Glomerular endothelial cell (primary cell): ENCODE results near the gene THRAP3. TPM values are rescaled to one million over a fixed set of nuclear protein-coding genes. Genes with fewer than 3 reads are reported as not detected.
"Not testable (repeated sequence)": the region's sequence is repeated elsewhere in the genome, so short reads cannot be mapped to it uniquely, and the experiment has no call there.

ENCODE experiments used
- DNase-seq: peaks from one replicate; pipeline ENCODE4 v3.0.0-alpha.2; 2011; ENCODE audit warnings: low read depth, low spot score; ENCODE audit errors: extremely low read depth
- total RNA-seq: library from RNA; depleted of rRNA; stranded (reverse); fragments of >200 nt; gene quantifications from 2 replicates; pipeline ENCODE4 v1.2.3, GENCODE V29; 2015

THRAP3 gene
- total RNA-seq, 1 donor from 2014 or later = 105 TPM

GRCh38 chr1:36248250-36248894 is 24.1 kb downstream of the THRAP3 start:
- no peak for DNase-seq

- no peak for DNase-seq
These were observed 27.7 kb downstream of the THRAP3 start for GRCh38 chr1:36251794-36252481.

DNA sequence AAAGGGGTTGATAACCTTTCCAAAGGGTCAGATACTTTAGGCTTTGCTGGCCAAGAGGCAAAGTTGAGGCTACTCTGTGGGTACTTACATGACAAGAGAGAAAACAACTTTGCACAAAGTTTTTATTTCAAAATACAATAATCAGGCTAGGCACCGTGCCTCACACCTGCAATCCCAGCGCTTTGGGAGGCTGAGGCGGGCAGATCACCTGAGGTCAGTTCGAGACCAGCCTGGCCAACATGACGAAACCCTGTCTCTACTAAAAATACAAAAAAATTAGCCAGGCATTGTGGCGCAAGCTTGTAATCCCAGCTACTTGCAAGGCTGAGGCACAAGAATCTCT is 28.2 kb downstream of the THRAP3 start:
- not testable (repeated sequence) for DNase-seq

- no peak for DNase-seq
These were observed 29.1 kb downstream of the THRAP3 start for GRCh38 chr1:36253161-36253862.

- DNase-seq = no peak
These were observed 32.5 kb downstream of the THRAP3 start for GRCh38 chr1:36256558-36257374.

GRCh38 chr1:36257375-36257767 is 33.1 kb downstream of the THRAP3 start:
- no peak for DNase-seq

DNA sequence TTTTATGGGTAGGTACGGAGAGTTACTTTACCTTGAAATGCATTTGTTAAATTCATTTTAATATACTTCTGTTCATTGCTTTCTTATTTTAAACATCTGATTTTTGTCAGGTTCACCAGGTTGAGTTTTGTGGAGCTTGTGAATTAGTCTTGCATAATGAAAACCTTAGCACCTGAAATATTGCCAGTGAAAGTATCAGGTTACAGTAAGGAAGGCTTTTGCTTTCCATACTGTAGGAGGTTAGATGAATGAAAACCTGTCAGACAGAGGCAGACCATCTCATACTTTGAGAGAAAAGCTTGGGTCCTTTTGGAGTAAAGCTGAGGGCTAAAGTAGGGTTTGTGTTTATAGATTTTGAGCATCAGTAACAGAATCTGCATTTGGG is 34.7 kb downstream of the THRAP3 start:
- no peak for DNase-seq

DNA sequence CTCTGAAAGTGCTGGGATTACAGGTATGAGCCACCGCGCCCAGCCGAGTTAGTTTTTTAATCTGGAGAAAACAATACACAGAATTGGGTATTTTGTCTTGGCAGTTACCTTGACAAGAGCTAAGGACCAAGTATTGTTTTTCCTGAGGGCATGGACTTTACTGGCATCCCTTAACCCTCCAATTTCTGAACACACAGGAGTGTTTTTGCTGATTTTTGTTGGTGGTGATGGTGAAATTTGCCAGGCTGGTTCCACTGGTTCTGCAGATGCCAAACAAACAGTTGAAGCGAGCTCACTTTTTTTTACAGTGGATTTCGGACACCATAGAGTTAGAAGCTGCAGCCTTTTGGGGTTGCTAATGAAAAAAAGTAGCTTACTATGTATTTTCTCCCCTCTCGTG is 44.7 kb downstream of the THRAP3 start:
- DNase-seq = no peak

DNA sequence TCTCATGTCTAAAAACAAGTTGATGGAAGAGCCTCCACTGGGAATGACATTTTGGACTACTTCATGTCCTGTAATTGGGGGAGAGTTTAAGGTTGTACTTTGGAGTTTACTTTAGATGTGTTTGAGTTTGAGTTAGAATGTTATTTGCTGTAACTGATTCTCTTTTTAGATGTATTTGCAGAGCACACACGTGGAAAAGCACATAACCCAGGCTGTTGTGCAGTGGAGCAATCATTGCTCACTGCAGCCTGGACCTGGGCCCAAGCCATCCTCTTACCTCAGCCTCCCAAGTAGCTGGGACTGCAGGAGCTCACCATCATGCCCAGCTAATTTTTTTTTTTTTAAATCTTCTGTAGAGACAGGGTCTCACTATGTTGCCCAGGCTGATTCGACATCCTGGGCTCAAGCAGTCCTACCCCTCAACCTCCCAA is 45.2 kb downstream of the THRAP3 start:
- no peak for DNase-seq

DNA sequence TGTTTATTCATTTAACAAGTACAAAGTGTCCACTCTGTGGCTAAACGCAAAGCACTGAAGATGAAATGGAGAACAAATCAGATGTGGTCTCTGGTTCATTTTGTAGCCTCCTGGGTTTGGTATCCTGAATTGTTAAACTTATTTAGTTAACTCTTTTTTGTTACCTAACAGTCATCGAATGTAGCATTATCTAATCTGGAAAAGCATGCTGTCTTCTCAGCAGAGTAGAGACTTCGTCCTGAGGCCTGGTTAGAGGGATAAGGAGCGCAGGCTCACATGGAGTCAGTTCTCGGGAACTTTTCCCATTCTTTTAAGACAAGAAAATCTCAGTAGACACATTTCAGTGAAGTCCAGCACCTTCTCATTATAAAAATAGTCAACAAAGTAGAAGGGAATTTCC is 48.8 kb downstream of the THRAP3 start:
- no peak for DNase-seq

GRCh38 chr1:36274201-36274600 is 50.0 kb downstream of the THRAP3 start:
- DNase-seq = no peak

- no peak for DNase-seq
These were observed 52.4 kb downstream of the THRAP3 start for GRCh38 chr1:36276688-36277087.

DNA sequence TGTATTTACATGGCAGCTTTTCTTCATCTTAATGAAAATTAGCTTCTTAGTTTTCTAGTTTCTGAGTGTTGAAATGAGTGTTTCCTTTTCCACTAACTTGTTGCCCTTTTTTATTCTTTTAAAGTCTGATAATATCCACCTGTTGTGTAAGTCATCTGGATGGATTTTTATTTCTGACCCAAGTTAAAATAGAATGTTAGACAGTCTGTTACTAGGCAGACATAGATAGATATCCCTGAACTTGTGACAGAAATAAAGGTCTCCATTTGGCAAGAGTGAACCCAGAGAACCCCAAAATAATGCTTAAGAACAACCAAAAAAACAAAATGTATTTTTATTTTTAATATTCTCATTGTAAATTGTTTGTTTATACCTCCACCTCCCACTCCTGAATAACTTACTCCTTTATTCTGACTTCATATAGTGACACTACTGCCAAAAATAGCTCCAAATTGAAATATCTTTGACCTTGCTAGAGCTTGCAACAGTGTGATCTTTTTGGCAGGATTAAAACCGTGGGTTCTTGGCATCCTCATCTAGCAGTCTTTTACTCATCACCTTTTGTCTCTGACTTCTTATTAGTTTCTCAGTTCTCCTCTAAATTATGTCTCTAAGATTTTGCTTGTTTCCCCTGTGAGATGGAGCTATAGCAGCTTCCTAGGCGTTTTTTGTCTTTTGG is 55.0 kb downstream of the THRAP3 start:
- DNase-seq = no peak

- DNase-seq = no peak
These were observed 55.6 kb downstream of the THRAP3 start for GRCh38 chr1:36279789-36280296.

GRCh38 chr1:36284061-36284460 is 59.8 kb downstream of the THRAP3 start:
- DNase-seq = no peak

DNA sequence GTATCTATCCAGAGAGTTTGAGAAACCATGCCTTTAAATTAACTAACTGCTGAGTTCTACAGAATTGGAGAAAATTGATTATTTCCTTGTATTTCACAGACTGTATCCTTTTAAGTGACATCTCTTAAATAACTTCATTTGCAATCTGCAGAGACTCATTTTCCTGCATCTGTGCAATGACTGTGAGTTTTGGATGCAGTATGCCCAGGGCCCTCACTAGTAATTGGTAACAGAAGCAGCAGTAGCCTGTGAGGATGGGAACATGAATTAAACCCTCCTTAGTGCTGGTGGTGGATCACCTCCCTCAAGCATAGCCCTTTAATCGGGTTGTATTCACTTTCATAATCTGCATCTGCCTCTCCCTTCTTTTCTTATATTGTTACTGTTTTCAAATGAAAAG is 60.3 kb downstream of the THRAP3 start:
- no peak for DNase-seq

- DNase-seq = peak; percentile 80
These were observed 61.3 kb downstream of the THRAP3 start for GRCh38 chr1:36285443-36286101.

GRCh38 chr1:36286802-36287201 is 62.6 kb downstream of the THRAP3 start:
- no peak for DNase-seq

DNA sequence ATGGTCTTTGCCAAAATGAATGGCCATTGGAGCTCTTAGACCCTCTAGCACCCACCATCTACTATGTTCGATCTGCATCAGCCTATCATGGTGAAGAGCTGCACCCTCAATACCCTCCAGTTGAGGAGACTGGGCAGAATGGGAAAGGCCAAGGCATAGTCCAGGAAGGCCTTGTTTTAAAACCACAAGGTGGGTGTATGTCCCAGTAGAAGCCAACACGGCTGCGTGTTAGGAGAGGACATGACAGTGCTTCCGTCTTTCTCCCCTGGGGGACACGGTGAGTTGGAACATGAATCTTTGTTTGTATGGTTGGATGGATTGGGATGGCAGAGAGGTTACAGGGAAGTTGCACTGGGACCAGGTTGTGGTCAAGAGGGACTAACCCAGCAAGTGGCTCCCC is 63.4 kb downstream of the THRAP3 start:
- DNase-seq = no peak

- DNase-seq = no peak
These were observed 71.1 kb downstream of the THRAP3 start for GRCh38 chr1:36295390-36295789.
